CD4-positive, alpha-beta T cell (primary cell): Measurements from ENCODE around the gene GNAQ. TPM values are rescaled to one million over a fixed set of nuclear protein-coding genes. Genes with fewer than 3 reads are reported as not detected.

Experiments
- ATAC-seq: fragments of 200-7000 bp; cut with Tn5 transposase; one replicate; pipeline ENCODE4 v1.10.0; 2022; ENCODE audit warnings: mild to moderate bottlenecking; ENCODE audit not compliant: poor library complexity
- CTCF ChIA-PET: fragments of 350-600 bp; sonication (Branson Sonifier 250); formaldehyde crosslinking; loops from one replicate; lab custom pipeline; 2021; ENCODE audit warnings: antibody characterized with exemption, inconsistent platforms; lab: Charles Lee
- POLR2A ChIA-PET: fragments of 350-600 bp; sonication (Branson Sonifier 250); formaldehyde crosslinking; loops from one replicate; lab custom pipeline; 2021; ENCODE audit warnings: antibody characterized with exemption, inconsistent platforms; lab: Charles Lee
- DNase-seq, 14 experiments: peaks; one replicate each; pipeline ENCODE4 v3.0.0-alpha.2; 2013 to 2020; ENCODE audit warnings: mixed read lengths in 2 of 14
- H3K27ac ChIP-seq, 2 donors: one replicate each; pipeline versions ENCODE4 v1.5.1 to v1.7.0; 2013; ENCODE audit warnings: low read length in 2 of 2, low read depth in 1 of 2, mild to moderate bottlenecking in 1 of 2
- H3K27me3 ChIP-seq, 2 experiments: 1 replicate in 1 of 2; 2 replicates in 1 of 2; pipeline versions ENCODE4 v1.6.1 to v1.7.0; 2013; ENCODE audit warnings: low read length in 2 of 2, control low read depth in 1 of 2, mild to moderate bottlenecking in 1 of 2, moderate library complexity in 1 of 2; ENCODE audit not compliant: insufficient read depth in 2 of 2, control insufficient read depth in 1 of 2
- H3K36me3 ChIP-seq: one replicate; pipeline ENCODE4 v1.6.1; 2013; ENCODE audit warnings: low read length, control low read depth; ENCODE audit not compliant: insufficient read depth
- H3K4me1 ChIP-seq: one replicate; pipeline ENCODE4 v1.6.1; 2013; ENCODE audit warnings: low read length, control low read depth; ENCODE audit not compliant: insufficient read depth
- H3K4me3 ChIP-seq: one replicate; pipeline ENCODE4 v1.5.1; 2013; ENCODE audit warnings: mild to moderate bottlenecking, low read length, moderate library complexity
- H3K9me3 ChIP-seq, 2 experiments: 1 replicate in 1 of 2; 2 replicates in 1 of 2; pipeline versions ENCODE4 v1.6.1 to v1.7.0; 2013; ENCODE audit warnings: low read length in 2 of 2, mild to moderate bottlenecking in 2 of 2, control low read depth in 1 of 2, moderate library complexity in 1 of 2; ENCODE audit not compliant: control insufficient read depth in 1 of 2, insufficient read depth in 1 of 2
- H3K27ac Mint-ChIP-seq: one replicate; pipeline ENCODE4 v1.8.0; 2020; ENCODE audit warnings: mixed read lengths
- H3K27me3 Mint-ChIP-seq: one replicate; pipeline ENCODE4 v1.8.0; 2021; ENCODE audit warnings: mixed read lengths
- H3K36me3 Mint-ChIP-seq: one replicate; pipeline ENCODE4 v1.8.0; 2021; ENCODE audit warnings: low read depth, mixed read lengths
- H3K4me1 Mint-ChIP-seq: one replicate; pipeline ENCODE4 v1.8.0; 2021; ENCODE audit warnings: low read depth, mixed read lengths
- H3K4me3 Mint-ChIP-seq: one replicate; pipeline ENCODE4 v1.8.0; 2020; ENCODE audit warnings: mild to moderate bottlenecking, mixed read lengths
- H3K9me3 Mint-ChIP-seq: one replicate; pipeline ENCODE4 v1.8.0; 2020; ENCODE audit warnings: mixed read lengths
- intact Hi-C, 2 experiments: fragments of 100-400 bp; cut with DNase I in 1 of 2; cut with micrococcal nuclease in 1 of 2; formaldehyde crosslinking; loops; one replicate each; pipeline versions ENCODE4 v1.15.1 to v1.9.0; 2023 to 2025; cut with DNase I, micrococcal nuclease
- total RNA-seq, 174 experiments: library from RNA in 2 of 174; stranded (reverse) in 2 of 174; gene quantifications; one replicate each; pipeline ENCODE4 v1.2.3 and lab custom pipeline; 2021 to 2026
- TF ChIP-seq, protein P1 (sequence below): fragments of 200-600 bp; IDR thresholded peaks from one replicate; pipeline ENCODE4 v1.8.0; 2022; ENCODE audit warnings: antibody characterized with exemption, mild to moderate bottlenecking

The GNAQ gene
- total RNA-seq, 2 experiments from 2014 or later: 55.5 to 55.9 TPM

DNA sequence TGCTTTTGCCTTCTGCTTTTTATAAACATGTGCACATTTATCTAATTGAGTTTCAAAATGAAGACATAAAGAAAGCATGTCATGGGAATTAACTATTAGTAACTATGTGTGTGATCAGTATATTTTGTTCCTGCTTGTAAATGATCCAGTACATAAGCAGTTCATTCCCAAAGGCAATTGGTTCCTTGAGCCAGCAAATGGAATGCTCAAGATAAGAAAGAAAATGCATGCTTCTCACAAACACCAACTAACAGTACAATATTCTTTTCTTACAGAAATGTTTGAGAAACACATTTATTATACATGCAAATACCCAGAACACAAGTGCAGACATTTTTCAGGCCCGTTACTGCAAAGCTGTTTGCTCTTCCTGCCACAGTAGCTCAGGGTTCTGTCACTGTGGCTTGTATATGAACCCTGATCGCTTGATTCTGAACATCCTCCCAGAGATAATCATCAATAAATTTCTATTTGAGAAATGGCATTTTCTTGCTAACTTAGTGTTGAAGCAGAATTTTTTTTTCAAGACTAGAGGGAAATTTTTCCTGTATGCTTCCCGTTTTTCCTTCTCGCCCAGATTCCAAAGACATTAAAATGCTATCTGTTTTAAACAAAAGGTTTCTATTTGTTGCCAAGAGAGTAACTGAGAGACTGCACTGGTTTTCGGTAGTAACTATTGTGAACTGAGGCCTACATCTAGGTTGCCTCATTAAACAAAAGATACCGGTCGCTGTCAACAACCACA lies 1.9 kb downstream of the GNAQ start:
- no peaks in the 10 kb centered on the region for H3K36me3 ChIP-seq
- intact Hi-C loops: loop anchor here in 1 of 2 experiments (2.0 to 10.0 kb wide), 4 partner anchors 17 to 465 kb away; no protein-coding TSS in a partner anchor
- Mint-ChIP-seq H3K4me1 (peaks cover 78% of the 10 kb centered on the region), H3K27me3 (no peaks in the 10 kb centered on the region), H3K36me3 (peaks cover 20% of the 10 kb centered on the region), H3K27ac (peak overlapping the region; percentile 85), H3K9me3 (no peaks in the 10 kb centered on the region), H3K4me3 (peak overlapping the region; percentile 80)
- no peaks in the 10 kb centered on the region for H3K27me3 ChIP-seq
- peaks cover 25% of the 10 kb centered on the region for H3K4me1 ChIP-seq
- ChIA-PET POLR2A (interaction anchor here (0.8 to 2.4 kb wide), 11 partner anchors 8 to 1635 kb away, joined by 3 to 10 read pairs (median 5); partner anchors contain the start of gene RFK), CTCF (interaction anchor here (2.7 kb wide), 1 partner anchor 53 kb away, joined by 7 read pairs; no protein-coding TSS in a partner anchor)
- DNase-seq (peak in 5 of 14 experiments; percentile 5 to 61 (median 49)), ATAC-seq (peak; percentile 33)
- peak overlapping the region; percentile 60 to 68 for H3K27ac ChIP-seq
- H3K4me3 ChIP-seq: peak overlapping the region; percentile 73
- TF ChIP-seq, protein P1, sequence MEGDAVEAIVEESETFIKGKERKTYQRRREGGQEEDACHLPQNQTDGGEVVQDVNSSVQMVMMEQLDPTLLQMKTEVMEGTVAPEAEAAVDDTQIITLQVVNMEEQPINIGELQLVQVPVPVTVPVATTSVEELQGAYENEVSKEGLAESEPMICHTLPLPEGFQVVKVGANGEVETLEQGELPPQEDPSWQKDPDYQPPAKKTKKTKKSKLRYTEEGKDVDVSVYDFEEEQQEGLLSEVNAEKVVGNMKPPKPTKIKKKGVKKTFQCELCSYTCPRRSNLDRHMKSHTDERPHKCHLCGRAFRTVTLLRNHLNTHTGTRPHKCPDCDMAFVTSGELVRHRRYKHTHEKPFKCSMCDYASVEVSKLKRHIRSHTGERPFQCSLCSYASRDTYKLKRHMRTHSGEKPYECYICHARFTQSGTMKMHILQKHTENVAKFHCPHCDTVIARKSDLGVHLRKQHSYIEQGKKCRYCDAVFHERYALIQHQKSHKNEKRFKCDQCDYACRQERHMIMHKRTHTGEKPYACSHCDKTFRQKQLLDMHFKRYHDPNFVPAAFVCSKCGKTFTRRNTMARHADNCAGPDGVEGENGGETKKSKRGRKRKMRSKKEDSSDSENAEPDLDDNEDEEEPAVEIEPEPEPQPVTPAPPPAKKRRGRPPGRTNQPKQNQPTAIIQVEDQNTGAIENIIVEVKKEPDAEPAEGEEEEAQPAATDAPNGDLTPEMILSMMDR: no peak
- no peaks in the 10 kb centered on the region for H3K9me3 ChIP-seq

DNA sequence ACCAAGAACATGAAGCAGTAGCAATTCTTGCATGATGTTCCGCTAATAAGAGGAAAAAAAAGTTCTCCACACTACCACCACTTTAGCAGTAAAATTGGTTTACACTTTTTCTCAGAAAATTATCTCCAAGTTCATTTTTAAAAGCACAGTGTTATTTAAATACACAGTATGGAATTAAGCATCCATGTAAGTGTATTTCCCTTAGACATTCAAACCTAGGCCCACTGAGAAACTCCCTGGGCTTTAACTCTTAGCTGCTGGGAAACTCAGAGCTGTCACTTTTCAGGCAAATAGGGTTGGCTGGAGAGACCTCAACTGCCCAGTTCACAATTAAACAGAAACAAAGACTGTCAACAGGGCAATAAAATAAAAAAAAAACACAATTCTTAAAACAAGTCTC lies 2.7 kb downstream of the GNAQ start:
- no peaks in the 10 kb centered on the region for H3K9me3 ChIP-seq
- ChIA-PET POLR2A (interaction anchor here (1.1 to 1.7 kb wide), 5 partner anchors 32 to 1634 kb away, joined by 3 to 8 read pairs (median 5); partner anchors contain the start of gene RFK), CTCF (no interaction called here)
- Mint-ChIP-seq H3K4me3 (peak overlapping the region; percentile 80), H3K27ac (peak overlapping the region; percentile 85), H3K36me3 (peaks cover 20% of the 10 kb centered on the region), H3K27me3 (no peaks in the 10 kb centered on the region), H3K4me1 (peaks cover 76% of the 10 kb centered on the region), H3K9me3 (no peaks in the 10 kb centered on the region)
- peak overlapping the region; percentile 73 for H3K4me3 ChIP-seq
- ATAC-seq (no peak), DNase-seq (no peak)
- intact Hi-C loops: loop anchor here in 1 of 2 experiments (2.0 kb wide), 1 partner anchor 16 kb away; no protein-coding TSS in a partner anchor
- peaks cover 23% of the 10 kb centered on the region for H3K4me1 ChIP-seq
- H3K27me3 ChIP-seq: no peaks in the 10 kb centered on the region
- TF ChIP-seq, protein P1: no peak
- H3K27ac ChIP-seq: no peak overlapping the region
- H3K36me3 ChIP-seq: no peaks in the 10 kb centered on the region

DNA sequence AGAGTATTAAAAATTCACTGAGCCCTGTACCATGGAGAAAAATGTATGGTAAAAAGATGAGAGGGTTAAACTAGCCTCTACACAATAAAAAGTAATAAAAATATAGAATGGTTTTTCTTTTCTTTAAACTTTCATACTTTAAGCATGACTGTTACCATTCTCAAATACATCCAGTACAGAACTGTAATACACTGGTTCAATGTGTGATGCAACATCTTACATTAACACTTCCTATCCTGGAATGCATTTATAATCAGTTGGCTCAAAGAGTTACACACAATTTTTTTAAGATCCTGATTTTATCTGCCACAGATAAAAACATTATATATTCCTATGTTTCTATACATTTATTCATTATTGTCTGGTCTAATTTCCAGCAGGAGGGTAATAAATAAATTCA lies 4.7 kb downstream of the GNAQ start:
- TF ChIP-seq, protein P1: no peak
- POLR2A ChIA-PET: interaction anchor here (0.6 to 0.8 kb wide), 2 partner anchors 27 to 49 kb away, joined by 3 read pairs; no protein-coding TSS in a partner anchor
- Histone ChIP-seq H3K36me3 (no peaks in the 10 kb centered on the region), H3K4me1 (peaks cover 21% of the 10 kb centered on the region), H3K27ac (no peak overlapping the region), H3K4me3 (no peak overlapping the region), H3K9me3 (no peaks in the 10 kb centered on the region), H3K27me3 (no peaks in the 10 kb centered on the region)
- no peaks in the 10 kb centered on the region for H3K27me3 Mint-ChIP-seq
- ATAC-seq: no peak
- peaks cover 10% of the 10 kb centered on the region for H3K36me3 Mint-ChIP-seq
- intact Hi-C loops: no loop called here
- no peaks in the 10 kb centered on the region for H3K9me3 Mint-ChIP-seq
- H3K4me1 Mint-ChIP-seq: peaks cover 79% of the 10 kb centered on the region
- CTCF ChIA-PET: no interaction called here
- no peak overlapping the region for H3K27ac Mint-ChIP-seq
- DNase-seq: no peak
- no peak overlapping the region for H3K4me3 Mint-ChIP-seq
